GM18511 (cell line): ENCODE measurements around the gene ZNF554.
"Not testable (repeated sequence)": the region's sequence is repeated elsewhere in the genome, so short reads cannot be mapped to it uniquely, and the experiment has no call there.

ENCODE experiments used
- ATAC-seq: cut with Tn5 transposase; IDR thresholded peaks from one replicate; pipeline ENCODE4 v1.9.1; 2021; ENCODE audit warnings: mild to moderate bottlenecking, moderate library complexity; ENCODE audit not compliant: unreplicated experiment

Gene ZNF554

GRCh38 chr19:2806736-2807378 lies 12.8 kb upstream of the ZNF554 start:
- ATAC-seq: no peak

DNA sequence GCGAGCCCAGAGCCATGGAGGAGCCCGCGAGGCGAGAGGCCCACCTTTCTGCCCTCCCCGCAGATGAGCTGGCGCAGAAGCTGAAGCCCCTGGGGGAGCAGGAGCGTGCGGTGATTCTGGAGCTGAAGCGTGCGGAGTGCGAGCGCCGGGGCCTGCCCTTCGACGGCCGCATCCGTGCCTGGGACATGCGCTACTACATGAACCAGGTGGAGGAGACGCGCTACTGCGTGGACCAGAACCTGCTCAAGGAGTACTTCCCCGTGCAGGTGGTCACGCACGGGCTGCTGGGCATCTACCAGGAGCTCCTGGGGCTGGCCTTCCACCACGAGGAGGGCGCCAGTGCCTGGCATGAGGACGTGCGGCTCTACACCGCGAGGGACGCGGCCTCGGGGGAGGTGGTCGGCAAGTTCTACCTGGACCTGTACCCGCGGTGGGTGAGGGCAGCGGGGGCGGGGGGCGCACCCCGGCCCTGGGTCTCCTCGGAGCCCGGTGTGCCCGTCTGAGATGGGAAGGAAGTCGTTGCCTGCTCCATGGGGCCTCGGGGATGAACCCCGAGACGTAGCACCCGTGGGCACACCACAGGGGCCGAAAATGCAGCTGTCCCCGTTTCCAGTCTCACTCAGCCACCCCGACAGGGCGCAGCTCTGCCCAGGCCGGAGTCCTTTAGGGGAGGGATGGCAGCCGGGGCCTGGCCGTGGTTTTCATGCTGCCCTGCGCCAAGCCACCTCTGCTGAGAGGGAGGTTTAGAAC lies 12.1 kb upstream of the ZNF554 start:
- ATAC-seq: no peak

DNA sequence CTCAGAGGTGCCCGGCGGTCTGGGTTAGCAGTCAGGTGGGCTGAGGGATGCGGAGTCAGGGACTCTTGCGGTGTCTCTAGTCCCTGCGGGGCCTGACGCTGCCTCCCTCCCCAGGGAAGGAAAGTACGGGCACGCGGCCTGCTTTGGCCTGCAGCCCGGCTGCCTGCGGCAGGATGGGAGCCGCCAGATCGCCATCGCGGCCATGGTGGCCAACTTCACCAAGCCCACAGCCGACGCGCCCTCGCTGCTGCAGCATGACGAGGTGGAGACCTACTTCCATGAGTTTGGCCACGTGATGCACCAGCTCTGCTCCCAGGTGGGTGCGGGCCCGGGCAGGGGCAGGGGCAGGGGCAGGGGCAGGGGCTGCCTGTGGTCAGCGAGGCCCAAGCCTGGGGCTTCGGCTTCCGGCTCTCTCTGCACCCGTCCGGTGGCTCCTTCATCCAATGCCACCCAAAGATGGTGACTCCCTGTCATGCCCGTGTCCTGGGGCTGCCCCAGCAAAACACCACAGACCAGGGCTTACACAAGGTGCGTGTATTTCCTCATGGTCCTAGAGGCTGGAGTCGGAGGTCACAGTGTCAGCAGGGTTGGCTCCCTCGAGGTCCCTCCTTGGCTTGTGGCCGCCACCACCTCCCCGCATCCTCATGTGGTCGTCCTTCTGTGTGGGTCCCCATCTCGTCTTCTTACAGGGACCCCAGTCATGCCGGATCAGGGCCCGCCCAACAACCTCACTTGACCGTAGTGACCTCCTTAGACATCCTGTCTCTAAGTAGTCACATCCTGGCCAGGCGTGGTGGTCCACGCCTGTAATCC lies 11.3 kb upstream of the ZNF554 start:
- no peak for ATAC-seq

DNA sequence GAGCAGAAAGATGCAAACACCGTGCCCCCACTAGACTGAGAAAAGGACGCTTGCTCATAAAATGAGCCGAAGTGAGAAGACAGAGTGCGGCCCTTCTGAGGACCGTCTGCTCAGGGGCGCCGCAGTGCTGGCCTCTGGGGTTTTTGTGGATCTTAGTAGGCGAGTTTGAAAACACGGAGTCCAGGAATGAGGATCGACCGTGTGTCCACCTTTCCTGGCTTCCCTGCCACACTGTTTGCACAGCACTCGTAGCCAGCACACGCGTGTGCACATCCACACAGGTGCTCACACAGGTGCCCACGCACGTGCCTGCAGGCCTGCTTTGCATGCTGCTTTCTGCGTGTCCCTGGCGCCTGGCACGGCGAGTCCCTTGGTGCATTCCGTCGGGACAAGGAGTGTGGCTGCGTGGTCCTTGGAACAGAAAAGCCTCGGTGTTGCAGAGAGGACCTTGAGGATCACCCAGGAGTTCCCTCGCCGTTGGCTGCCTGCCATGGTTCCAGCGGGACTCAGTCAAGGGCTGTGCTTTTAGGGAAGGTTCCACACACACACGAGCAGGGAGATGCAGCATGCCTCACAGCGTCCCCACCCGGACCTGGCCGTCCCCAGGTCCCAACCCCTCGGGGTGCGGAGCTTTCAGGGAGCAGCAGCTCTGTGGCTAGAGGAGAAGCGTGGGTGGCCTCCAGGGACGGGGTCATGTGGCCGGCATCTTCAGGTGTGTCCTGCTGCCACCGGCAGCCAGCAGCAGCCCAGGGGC lies 10.1 kb upstream of the ZNF554 start:
- no peak for ATAC-seq

- no peak for ATAC-seq
Measured at GRCh38 chr19:2810141-2811091, 9.3 kb upstream of the ZNF554 start.

DNA sequence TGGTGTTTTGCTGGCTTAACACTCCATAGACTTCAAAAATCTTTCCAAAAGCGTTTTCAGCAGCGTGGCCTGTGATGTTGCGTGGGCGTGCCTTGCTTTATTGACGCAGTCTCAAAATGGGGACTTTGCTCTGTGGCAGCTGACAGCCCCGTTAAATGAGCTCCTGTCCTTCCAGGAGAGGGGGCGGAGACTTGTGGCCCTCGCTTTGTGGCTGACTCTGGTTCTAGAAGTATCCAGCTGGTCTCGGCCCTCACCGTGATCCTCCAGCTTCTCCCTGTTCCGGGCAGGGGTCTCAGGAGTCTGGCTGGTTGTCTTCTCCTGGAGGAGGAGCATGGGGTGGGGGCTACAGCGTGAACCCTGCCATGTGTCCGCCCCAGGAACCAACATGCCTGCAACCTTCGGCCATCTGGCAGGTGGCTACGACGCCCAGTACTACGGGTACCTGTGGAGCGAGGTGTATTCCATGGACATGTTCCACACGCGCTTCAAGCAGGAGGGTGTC lies 8.4 kb upstream of the ZNF554 start:
- no peak for ATAC-seq

DNA sequence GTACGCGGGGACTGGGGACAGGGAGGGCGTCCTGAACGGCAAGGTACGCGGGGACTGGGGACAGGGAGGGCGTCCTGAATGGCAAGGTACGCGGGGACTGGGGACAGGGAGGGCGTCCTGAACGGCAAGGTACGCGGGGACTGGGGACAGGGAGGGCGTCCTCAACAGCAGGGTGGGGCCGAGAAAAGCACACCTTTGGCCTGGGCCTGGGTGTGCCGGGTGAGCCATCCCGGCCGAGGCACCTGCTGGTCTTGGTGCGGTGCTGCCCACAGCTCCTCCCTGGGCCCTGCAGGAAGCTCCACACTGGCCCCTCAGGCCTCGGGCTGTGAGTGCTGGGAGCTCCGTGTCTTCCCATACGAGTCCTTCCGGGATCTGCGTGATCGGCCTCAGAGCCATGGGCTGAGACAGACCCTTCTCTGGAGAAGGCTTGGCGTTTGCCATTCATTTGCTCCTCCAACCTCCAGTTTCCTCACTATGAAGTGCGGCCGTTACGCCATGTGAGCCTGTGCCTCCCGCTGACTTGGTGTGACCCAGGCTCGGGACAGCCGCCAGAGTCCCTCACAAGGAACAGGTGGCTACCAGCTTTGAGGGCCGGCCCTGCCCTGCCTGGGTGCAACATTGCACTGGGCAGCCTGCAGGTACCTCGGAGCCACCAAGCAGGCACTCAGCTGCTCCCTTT lies 7.8 kb upstream of the ZNF554 start:
- no peak for ATAC-seq

DNA sequence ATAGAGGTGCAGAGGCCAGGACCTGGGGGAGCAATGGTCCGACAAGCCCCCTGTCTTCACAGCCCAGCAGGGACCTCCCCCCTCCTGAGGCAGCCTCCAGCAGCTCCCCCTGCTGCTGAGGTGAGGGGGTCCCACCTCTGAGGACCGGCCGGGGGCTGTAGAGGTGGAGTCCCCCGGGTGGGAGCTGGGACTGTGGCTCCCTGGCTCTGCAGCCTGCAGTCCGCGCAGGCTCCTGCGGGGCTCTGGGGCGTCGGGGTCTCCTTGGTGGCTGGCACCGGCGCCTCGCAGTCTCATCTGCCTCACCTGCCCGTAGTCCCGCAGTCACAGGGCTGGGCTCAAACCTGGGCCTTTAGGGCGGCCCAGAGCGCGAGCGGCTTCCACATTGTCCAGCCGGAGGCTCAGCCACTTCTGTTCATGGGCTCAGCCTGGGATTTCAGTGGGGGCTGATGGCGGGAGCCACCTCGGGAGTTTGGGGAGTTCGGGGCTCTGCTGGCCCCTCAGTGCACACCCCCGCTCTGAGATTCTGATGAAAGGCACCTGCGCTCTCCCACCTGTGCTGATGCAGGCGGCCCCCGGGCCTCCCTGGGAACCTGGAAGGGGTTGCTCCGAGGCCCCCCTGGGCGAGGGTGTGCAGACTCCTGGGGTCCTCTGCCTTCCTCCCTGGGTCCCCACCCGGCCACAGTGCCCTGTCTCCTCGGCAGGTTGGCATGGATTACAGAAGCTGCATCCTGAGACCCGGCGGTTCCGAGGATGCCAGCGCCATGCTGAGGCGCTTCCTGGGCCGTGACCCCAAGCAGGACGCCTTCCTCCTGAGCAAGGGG lies 7.0 kb upstream of the ZNF554 start:
- ATAC-seq: no peak

GRCh38 chr19:2813235-2814160 lies 6.2 kb upstream of the ZNF554 start:
- no peak for ATAC-seq

DNA sequence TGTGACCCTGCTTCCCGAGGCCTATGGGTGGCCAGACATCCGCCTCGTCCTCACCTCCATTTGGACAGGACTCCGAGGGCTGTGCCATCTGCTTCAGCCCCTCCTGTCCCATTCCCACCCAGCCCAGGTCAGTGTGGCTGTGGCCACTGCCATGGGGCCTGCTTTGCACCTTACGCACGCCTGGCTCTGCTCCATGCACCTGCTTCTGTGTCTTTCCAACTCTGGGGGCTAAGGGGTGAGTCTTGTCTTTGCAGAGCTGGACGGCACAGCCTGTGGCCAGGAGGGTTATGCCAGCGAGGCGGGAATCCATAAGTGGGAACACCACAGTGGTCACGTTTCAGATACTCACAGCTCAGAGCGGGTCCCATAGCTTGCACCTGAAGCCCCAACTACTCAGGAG lies 5.2 kb upstream of the ZNF554 start:
- no peak for ATAC-seq

DNA sequence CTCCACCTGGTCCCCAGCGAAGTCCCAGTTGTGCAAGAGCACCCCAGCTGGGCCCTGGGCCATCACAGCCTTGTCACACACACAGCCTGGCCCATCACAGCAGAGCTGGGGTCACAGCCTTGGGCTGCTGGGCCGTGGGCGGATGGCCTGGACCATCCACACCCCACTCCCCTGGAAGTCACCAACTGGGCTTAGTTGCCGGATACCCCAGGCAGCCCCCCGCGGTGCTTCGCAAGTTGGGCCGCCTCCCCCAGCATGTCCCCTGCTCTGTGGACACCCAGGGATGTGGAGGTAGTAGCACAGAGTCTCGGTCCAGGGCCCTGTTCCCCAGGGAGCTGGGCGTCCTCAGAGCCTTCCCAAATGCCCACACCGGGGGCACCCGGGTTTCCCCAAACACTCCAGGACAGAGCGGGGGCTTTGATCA lies 4.5 kb upstream of the ZNF554 start:
- ATAC-seq: no peak

DNA sequence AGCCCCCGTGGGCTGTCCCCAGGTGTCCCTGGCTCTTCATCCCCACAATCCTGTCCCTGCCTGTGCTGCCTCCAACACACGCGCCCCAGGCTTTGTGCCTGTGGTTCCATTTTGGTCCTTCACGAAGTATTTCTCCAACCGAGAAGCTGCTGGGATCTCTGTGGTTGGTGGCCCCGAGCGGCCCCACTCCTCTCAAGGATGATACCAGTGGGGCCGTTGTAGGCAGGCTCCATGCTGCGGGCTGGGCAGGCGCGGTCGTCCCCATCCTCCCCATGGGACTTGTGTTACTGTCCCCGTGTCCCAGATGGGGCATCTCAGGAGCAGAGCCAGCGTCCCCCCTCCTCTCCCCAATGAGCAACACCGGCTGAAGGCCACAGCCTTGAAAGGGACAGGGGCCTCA lies 3.7 kb upstream of the ZNF554 start:
- ATAC-seq: no peak

- ATAC-seq: no peak
Measured at GRCh38 chr19:2816641-2817040, 3.0 kb upstream of the ZNF554 start.

DNA sequence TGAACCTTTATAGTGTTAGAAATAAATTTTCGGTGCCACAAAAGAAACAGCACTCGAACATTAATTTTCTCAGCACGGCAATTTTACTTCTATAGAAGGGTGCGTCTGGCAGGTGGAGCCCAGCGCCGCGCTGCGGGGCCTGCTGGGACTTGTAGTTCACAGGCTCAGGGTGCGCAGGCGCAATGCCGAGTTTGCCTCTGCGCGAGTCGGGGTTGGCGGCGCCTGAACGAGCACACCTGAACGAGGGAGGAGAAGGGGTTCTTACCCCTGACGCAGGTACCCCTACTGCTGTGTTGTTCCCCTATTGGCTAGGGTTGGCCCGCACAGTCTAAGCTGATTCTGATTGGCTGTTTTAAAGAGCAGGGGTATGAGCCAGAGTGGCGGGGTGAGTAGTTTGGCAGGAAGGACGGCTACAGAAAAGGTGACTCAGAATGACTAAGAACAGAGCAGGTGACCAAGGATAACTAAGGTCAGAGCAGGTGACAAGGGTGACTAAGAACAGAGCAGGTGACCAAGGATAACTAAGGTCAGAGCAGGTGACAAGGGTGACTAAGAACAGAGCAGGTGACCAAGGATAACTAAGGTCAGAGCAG lies 2.3 kb upstream of the ZNF554 start:
- not testable (repeated sequence) for ATAC-seq

DNA sequence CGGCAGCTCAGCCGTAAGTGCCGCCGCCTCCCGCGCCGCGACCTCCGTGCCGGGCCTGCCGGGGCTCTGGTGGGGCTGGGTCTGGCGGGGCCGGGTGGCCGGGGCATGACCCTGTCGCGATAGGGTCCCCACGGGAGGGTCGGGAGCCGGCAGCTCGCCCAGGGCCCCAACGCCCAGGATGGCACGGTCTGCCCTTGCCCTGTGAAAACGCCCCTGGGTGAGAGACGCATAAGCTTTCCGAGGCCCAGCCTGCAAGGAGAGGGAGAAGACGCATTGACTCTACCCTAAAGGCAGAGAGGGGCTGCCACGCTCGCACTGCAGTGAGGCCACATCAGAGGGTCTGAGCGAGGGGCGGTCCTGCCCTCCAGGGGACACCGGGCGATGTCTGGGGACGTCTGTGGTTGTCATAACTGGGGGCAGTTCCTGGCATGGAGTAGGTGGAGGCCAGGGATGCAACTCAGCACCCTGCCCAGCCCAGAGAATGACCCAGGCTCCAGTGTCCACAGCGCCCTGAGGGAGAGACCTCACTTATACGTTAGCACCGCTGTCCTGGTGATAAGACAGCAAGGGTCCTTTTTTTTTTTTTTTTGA lies 539 bp downstream of the ZNF554 start:
- peak; percentile 16 for ATAC-seq

DNA sequence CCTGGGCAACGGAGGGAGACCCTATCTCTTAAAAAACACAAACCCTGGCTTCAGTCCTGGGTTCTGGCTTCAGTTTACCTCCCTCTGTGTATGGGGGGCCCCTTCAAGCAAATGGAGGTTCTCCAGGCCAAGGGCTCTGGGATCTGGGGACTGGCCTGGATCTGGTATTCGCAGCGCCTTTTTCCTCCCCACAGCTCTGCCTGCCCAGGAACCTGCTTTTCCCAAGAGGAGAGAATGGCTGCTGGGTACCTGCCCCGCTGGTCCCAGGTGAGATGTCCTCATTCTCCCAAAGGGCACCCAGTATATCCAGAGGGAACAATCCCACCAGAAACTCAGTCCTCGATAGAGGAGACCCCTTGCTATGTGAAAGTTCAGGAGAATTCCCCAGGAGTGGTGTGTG lies 3.2 kb downstream of the ZNF554 start:
- ATAC-seq: no peak

GRCh38 chr19:2823646-2824045 lies 4.0 kb downstream of the ZNF554 start:
- no peak for ATAC-seq
